ENCODE measurements around the gene ZNF592.

The ZNF592 gene

GRCh38 chr15:84764989-84765388 is 16.6 kb downstream of the ZNF592 start:
- Histone ChIP-seq H3F3A (ENCODE audit: insufficient read depth, low read length) (no peaks in the 10 kb centered on the region), H3K36me3 (ENCODE audit: insufficient read depth, low read length) (peaks cover 42% of the 10 kb centered on the region), H3K4me1 (ENCODE audit: insufficient read depth, low read length, severe bottlenecking) (peaks cover 20% of the 10 kb centered on the region), H3K9ac (ENCODE audit: low read length) (no peak overlapping the region), H3K9me2 (ENCODE audit: low read depth, low read length) (no peaks in the 10 kb centered on the region), H3K27me3 (ENCODE audit: insufficient read depth, low read length) (no peaks in the 10 kb centered on the region), H3K27ac (ENCODE audit: low read depth, low read length, poor library complexity, severe bottlenecking) (no peak overlapping the region), H2AFZ (ENCODE audit: low read length) (no peak overlapping the region), H3K4me3 (ENCODE audit: low read depth, low read length, poor library complexity, severe bottlenecking) (no peak overlapping the region), H3K79me2 (ENCODE audit: insufficient read depth, low read length) (peaks cover 53% of the 10 kb centered on the region), H3K4me2 (ENCODE audit: low read length) (no peak overlapping the region), H3K9me3 (ENCODE audit: low read length) (no peaks in the 10 kb centered on the region), H4K20me1 (ENCODE audit: insufficient read depth, low read length) (no peaks in the 10 kb centered on the region)
- no peak for TF ChIP-seq CTCF (IDR thresholded peaks at IDR 0.05; ENCODE audit: low read length)
- TF ChIP-seq EZH2 (IDR thresholded peaks at IDR 0.05; ENCODE audit: borderline replicate concordance, low read length) = no peak

- Histone ChIP-seq H4K20me1 (ENCODE audit: insufficient read depth, low read length) (no peaks in the 10 kb centered on the region), H3K9me3 (ENCODE audit: low read length) (no peaks in the 10 kb centered on the region), H3K79me2 (ENCODE audit: insufficient read depth, low read length) (peaks cover 46% of the 10 kb centered on the region), H2AFZ (ENCODE audit: low read length) (no peak overlapping the region), H3K4me3 (ENCODE audit: low read depth, low read length, poor library complexity, severe bottlenecking) (no peak overlapping the region), H3K9me2 (ENCODE audit: low read depth, low read length) (no peaks in the 10 kb centered on the region), H3K9ac (ENCODE audit: low read length) (no peak overlapping the region), H3K27me3 (ENCODE audit: insufficient read depth, low read length) (no peaks in the 10 kb centered on the region), H3K27ac (ENCODE audit: low read depth, low read length, poor library complexity, severe bottlenecking) (no peak overlapping the region), H3K36me3 (ENCODE audit: insufficient read depth, low read length) (peaks cover 42% of the 10 kb centered on the region), H3K4me2 (ENCODE audit: low read length) (no peak overlapping the region), H3F3A (ENCODE audit: insufficient read depth, low read length) (no peaks in the 10 kb centered on the region), H3K4me1 (ENCODE audit: insufficient read depth, low read length, severe bottlenecking) (peaks cover 13% of the 10 kb centered on the region)
- TF ChIP-seq CTCF (IDR thresholded peaks at IDR 0.05; ENCODE audit: low read length) (no peak), EZH2 (IDR thresholded peaks at IDR 0.05; ENCODE audit: borderline replicate concordance, low read length) (no peak)
Observed at GRCh38 chr15:84765675-84766074, 17.3 kb downstream of the ZNF592 start.

GRCh38 chr15:84766461-84767035 is 18.2 kb downstream of the ZNF592 start:
- Histone ChIP-seq H3K4me2 (ENCODE audit: low read length) (no peak overlapping the region), H3K27ac (ENCODE audit: low read depth, low read length, poor library complexity, severe bottlenecking) (no peak overlapping the region), H4K20me1 (ENCODE audit: insufficient read depth, low read length) (no peaks in the 10 kb centered on the region), H3K9ac (ENCODE audit: low read length) (no peak overlapping the region), H3K36me3 (ENCODE audit: insufficient read depth, low read length) (peaks cover 46% of the 10 kb centered on the region), H3K4me1 (ENCODE audit: insufficient read depth, low read length, severe bottlenecking) (peaks cover 5% of the 10 kb centered on the region), H3K79me2 (ENCODE audit: insufficient read depth, low read length) (peaks cover 37% of the 10 kb centered on the region), H3F3A (ENCODE audit: insufficient read depth, low read length) (no peaks in the 10 kb centered on the region), H2AFZ (ENCODE audit: low read length) (no peak overlapping the region), H3K9me3 (ENCODE audit: low read length) (no peaks in the 10 kb centered on the region), H3K4me3 (ENCODE audit: low read depth, low read length, poor library complexity, severe bottlenecking) (no peak overlapping the region), H3K27me3 (ENCODE audit: insufficient read depth, low read length) (no peaks in the 10 kb centered on the region), H3K9me2 (ENCODE audit: low read depth, low read length) (no peaks in the 10 kb centered on the region)
- TF ChIP-seq EZH2 (IDR thresholded peaks at IDR 0.05; ENCODE audit: borderline replicate concordance, low read length) (no peak), CTCF (IDR thresholded peaks at IDR 0.05; ENCODE audit: low read length) (no peak)

All from OCI-LY1 (cell line).